EL (cell line): Measurements from ENCODE around the gene UCK2.
A peak's percentile ranks its signal among the peaks of the same experiment; 100 is the strongest.

Experiments
- DNase-seq: peaks from one replicate; pipeline ENCODE4 v3.0.0-alpha.2; 2016

The UCK2 gene

GRCh38 chr1:165883056-165883455, 55.6 kb downstream of the UCK2 start:
- DNase-seq, result peak; percentile 61

GRCh38 chr1:165884009-165884689, 56.7 kb downstream of the UCK2 start:
- DNase-seq, result no peak

DNA sequence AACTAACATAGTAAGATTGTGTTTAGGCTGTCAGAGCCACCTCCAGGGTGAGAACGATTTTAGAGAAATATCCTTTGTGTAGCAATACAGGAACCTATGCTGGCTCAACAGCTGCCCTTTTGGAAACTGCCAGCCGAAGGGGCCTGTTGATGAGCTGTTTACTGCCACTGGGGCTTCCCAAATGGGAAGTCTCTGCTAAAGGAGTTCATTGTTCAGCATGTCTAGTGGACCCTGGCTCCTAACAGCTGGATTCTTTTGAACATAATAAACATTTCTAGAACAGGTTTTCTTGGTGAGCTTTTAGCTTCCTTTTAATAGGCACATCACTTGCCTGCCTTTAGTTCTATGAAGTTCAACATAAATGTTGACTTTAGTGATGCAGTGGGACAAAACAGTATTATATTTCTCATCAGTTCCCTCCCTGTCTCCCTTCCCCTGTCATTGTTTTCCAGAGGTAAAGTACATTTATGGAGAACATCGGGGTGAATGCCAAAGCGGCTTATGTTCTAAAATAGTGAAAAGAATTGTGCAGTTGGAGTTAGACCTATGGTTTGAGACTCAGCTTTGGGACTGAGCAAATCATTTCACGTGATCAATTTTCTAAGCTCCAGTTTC, 57.4 kb downstream of the UCK2 start:
- no peak for DNase-seq

DNA sequence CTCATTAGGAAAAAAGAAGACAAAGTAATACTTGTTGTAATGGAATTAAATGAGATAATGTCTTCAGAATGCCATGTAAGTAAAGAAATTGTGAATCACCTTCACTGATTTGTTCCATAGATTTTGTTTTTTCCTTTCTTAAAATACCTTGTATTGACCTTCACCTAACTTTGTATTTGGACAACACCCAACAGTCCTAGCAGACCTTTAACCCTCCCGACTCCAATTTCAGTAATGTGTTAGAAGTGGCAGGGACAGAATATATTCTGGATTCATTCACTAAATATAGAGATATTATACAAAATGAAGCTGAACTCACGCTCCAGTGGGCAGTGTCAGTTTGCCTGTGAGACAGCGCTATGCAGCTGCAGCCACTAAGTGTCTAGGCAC, 57.9 kb downstream of the UCK2 start:
- DNase-seq, result no peak

DNA sequence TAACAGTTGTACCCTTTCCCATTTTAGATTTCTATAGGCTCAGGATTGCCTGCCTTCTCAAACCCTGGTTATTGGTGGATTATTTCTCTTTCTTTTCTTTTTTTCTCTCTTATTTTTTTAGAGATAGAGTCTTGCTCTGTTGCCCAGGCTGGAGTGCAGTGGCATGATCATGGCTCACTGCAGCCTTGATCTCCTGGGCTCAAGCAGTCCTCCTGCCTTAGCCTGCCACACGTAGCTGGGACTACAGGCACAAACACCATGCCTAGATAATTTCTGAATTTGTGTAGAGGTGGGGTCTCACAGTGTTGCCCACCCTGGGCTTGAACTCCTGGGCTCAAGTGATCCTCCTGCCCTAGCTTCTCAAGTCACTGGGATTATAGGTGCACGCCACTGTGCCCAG, 58.8 kb downstream of the UCK2 start:
- no peak for DNase-seq

DNA sequence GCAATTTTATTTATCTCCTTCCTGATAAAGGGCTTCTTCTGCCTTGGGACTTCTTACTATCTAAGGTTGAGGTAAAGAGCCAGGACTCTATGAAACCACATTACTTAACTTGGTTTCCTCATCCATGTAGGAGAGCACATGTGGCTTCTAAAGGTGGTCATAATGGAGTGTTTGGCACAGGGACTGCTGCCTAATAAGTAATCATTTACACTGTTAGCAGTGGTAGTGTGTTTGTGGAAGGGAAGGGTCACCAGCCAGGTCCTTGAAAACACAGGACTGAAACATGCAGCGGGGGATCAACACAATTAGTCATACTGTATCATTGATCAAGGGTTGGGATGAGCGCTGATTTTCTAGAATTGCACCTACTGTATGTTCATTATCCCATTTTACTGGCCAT, 59.6 kb downstream of the UCK2 start:
- DNase-seq, result no peak

DNA sequence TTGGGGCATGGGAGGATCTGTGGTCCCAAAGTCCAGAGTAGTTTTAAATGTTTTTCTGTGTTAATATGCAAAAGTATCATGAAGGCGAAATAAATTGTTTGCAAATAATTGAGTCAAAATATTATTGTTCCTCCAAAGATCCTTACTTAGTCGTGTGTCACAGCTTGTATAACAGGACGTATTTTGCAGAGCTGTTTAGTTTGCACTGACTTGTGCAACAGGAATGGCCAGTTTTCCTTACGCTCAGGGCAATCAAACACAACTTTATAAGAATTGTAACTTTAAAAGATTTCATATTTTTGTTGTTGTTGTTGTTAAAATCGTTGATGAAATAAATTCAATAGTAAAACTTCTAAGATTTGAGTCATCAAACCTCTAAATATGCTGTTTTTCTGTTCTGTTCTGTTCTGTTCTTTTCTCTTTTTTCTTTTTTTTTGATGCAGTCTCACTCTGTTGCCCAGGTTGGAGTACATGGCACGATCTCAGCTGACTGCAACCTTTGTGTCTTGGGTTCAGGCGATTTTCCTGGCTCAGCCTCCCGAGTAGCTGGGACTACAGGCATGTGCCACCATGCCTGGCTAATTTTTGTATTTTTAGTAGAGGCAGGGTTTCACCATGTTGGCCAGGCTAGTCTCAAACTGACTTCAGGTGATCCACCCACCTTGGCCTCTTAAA, 60.6 kb downstream of the UCK2 start:
- no peak for DNase-seq

GRCh38 chr1:165888552-165888920, 61.1 kb downstream of the UCK2 start:
- DNase-seq, result no peak

- DNase-seq, result no peak
These were observed 63.3 kb downstream of the UCK2 start for GRCh38 chr1:165890684-165891083.

- peak; percentile 74 for DNase-seq
These were observed 63.9 kb downstream of the UCK2 start for GRCh38 chr1:165891111-165891860.

DNA sequence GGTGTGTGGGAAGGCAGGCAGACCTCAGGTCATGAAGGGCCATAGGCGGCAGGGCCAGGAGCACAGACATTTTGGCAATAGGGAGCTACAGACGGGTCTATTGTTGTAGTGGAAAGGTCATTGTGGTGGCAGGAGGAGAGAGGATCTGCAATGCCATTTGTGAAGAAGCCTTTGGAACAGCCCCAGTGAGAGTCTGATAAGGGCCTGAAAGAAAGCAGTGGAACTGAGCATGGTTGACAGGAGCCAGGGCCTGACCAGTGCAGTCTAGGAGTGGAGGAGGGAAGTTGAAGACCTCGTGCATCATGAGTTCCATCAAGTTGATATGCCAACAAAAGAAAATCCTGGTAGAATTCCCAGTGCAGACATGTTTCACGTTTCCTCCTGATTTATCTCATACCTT, 65.5 kb downstream of the UCK2 start:
- no peak for DNase-seq

DNA sequence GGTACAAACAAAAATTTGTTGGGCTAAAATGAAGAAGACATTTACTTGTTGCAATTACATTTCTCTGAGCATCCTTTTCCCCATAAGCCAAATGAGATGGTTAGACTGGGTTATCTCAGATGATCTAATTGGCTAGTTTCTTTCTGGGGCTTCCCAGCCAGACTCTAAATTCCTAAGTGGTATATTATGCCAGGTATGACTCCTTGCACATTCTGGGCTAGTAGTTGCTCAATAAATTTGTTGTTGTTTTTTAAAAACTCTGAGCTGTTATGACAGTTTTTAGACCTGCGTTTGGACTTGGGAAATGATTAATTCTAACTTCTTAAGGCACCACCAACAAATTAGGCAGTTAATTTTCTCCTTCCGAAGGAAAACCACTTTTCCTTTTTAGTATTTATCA, 66.1 kb downstream of the UCK2 start:
- no peak for DNase-seq

GRCh38 chr1:165894591-165894990, 67.2 kb downstream of the UCK2 start:
- peak; percentile 51 for DNase-seq

- DNase-seq, result peak; percentile 88
These were observed 68.0 kb downstream of the UCK2 start for GRCh38 chr1:165895451-165895871.

DNA sequence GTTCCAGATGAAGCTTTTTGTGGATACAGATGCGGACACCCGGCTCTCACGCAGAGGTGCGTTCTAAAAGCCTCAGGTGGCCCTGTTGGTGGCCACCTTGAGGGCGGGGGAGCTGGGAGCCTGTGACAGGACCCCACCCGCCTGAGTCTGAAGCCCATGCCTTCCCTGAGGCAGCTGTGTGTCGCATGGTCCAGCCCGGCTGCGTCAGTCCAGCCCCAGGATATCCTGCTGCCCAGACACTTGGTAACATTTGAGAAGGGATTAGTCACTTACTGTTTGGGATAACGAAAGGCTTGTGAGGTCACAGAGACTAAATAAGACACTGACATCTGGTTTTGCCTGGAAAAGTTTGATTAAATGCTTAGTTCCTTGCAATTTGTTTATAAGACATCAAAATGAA, 68.9 kb downstream of the UCK2 start:
- peak; percentile 91 for DNase-seq

- DNase-seq, result peak; percentile 58
These were observed 70.2 kb downstream of the UCK2 start for GRCh38 chr1:165897326-165898303.

- peak; percentile 99 for DNase-seq
These were observed 71.4 kb downstream of the UCK2 start for GRCh38 chr1:165898837-165899236.

- DNase-seq, result peak; percentile 43
These were observed 72.1 kb downstream of the UCK2 start for GRCh38 chr1:165899461-165899941.

DNA sequence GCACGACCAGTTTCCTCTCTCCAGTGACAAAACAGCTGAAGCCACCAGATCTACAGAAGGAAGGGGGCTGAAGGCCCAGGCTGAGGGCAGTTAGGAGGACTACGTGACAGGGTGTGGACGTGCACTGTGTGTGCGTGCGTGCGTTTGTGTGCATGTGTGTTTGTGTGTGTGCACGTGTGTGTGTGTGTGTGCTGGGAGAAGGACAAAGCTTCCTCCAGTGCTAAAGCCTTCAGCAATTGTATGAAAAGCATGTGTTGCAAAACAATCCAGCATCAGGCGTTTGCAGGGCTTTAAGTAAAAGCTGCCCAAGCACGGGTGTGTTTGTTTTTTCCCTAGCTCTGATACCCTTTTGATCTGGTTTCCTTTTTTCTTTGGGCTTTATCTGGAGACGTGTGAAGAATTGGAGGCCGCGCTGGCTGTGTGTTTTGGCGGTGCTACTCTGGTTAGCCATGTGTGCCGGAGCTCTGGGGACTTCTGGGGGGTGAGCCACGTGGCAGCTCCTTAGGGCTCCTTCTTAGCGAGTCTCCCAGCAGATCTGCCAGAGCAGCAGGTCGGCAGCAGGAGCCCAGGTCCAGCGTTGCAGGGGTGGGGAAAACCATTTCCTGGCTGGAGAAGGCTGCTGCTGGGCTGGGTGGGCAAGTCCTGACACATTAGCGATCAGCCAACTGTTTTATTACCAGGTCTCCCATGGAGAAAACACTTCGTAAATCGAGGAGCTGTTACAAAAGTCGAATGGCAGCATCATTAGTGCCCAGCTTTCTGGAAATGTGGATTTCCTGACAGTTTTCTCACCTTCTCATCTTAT, 73.4 kb downstream of the UCK2 start:
- DNase-seq, result no peak

DNA sequence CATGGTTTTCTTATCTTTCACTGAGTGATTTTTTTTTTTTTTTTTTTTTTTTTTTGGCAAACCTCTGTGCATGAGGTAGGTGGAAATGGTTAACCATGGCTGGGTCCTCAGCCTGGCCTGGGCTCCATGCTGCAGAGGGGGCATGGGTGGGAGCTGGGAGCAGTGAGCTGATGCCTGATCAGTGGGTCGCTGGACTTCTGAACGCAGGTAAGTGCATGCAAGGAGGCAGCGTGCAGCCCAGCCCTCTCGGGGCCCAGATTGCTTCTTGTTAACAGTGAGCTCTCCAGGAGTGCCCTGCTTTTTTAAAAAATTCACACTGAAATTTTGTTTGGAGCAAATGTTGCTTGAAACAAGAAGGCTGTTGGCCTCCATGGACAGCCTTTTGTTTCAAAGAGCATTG, 75.2 kb downstream of the UCK2 start:
- DNase-seq, result no peak

DNA sequence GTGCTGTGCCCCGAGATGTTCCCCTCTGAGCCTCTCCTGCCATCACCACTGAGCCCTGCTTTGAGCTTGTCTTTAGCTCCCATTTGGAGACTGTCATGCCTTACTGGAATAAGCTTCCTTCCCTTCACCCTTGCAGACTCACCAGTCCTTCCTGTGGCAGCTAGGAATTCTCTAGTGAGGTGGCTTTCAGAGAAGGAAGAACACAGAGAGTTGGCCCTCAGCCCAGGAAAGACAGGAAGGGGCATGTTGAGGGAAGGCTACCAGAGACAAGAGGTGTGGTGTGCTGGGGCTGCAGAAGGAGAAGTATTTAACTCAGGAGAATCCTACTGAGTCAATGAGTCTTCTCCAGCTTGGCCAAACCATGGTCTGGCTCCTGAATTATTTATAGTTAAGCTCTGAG, 76.3 kb downstream of the UCK2 start:
- peak; percentile 89 for DNase-seq
